ENCODE results near the gene IL1RN.

The IL1RN gene

GRCh38 chr2:113157897-113158753 lies 30.7 kb downstream of the IL1RN start:
- DNase-seq = no peak

DNA sequence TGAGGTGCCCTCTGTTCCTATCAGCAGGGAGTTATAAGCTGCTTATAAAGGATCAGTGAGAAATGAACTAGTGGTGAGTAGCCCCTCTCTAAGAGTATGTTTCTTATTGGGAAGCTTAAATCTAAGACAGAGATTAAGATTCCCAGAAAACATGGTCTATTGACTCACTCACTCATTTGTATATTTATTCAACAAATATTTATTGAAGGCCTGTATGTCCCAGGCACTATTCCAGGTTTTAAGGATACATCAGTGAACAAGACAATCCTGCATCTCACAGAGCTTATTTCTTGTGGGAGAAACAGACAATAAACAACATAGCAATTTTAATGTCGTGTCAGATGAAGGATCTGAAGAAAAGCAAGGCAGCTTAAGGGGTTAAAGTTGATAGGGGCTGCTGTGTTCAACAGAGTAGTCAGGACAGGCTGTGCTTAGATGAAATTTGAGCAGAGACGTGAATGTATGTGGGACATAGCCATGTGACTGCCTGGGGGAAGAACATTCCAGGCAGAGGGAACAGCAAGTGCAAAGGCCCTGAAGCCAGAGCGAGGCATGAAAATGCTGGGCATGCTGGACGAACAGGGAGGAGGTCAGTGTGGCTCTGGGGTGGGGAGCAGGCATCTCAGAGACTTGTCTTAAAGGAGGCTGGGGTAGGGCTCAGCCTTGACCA lies 31.6 kb downstream of the IL1RN start:
- no peak for DNase-seq

GRCh38 chr2:113160248-113160647 lies 32.9 kb downstream of the IL1RN start:
- DNase-seq = no peak

- DNase-seq = no peak
Measured at GRCh38 chr2:113160962-113161361, 33.6 kb downstream of the IL1RN start.

- DNase-seq = no peak
Measured at GRCh38 chr2:113162173-113162572, 34.8 kb downstream of the IL1RN start.

DNA sequence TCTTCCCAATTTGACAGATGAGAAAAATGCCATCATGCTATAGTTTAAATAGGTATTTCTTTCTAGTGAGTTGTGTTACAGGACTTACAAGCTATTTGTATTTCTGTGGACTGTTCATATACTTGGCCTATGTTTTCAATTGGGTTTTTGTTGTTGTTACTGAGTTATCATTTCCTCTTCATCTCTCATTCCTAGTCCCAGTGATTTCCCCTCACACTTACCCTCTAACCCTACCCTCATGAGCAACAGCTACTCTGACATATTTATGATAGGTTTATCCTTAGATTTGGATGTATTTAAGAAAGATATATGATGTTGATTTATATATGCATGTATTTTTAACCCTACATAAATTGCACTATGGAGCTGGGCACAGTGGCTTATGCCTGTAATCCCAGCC lies 35.5 kb downstream of the IL1RN start:
- DNase-seq = no peak

GRCh38 chr2:113164215-113164929 lies 37.0 kb downstream of the IL1RN start:
- DNase-seq = no peak

DNA sequence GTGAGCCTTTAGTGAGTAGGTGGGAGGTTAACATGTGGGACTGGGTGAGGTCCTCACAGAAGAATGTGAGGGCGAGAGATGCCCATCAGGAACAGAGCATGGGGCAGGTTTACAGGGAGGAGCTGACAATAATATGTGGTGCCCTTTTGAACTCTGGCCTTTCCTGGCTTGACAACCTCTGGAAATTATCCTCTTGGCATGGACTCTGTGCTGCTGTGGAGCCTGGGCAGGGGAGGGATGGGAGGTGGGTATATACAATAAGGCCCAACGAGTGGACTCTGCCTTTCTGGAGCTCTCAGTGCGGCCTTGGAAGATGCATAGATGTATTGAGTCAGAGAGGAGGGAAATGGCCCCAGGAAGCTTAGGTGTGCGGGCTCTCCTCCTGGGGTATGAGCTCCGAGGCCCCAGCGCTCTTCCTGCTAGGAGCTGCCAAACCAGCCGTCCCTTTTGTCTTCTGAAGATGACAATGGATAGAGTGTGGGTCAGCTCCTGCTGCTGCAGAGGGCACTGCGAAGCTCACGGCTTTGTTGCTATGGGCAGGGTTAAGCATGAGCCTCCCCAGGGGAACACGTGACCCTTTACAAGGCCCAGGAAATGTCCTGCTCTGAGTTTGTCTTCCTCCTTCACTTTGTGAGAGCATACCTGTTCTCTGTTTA lies 37.7 kb downstream of the IL1RN start:
- DNase-seq = no peak

- no peak for DNase-seq
Measured at GRCh38 chr2:113166187-113166645, 38.8 kb downstream of the IL1RN start.

DNA sequence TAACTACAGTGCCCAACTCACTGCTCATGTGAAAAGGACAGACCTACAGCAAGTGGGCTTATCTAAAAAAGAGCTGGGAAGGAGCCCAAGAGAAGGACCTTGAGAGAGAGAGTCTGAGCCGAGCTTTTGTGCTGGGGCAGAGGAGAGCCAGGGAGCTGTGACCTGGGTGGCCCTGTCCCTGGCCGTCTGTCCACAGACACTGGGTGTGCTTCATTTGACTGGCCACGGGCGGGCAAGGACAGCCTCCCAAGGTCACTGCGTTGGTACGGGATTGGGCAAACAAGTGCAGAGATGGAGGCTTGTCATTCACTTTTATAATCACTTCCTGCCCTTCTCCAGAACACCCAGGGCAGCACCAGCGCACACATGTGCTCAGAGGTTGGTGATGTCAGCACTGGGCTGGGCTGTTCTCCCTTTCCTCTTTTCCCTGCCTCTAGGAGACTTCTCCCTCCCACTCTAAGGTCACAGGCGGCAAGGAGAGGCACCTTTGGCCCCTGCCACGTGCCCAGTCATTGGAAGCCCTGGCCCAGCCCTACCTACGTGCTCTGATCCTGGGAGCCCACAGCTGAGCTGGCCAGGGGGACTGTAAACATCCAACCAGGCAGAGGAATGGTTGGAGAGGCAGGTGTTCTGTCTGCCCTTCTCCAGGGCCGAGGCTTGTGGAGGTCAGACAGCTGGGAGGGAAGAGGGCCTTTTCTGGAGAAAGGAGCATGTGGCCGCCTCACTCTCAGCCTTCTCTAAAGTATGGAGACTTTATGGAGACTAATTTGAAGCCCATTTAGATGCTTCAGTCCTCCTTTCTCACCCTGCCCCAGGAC lies 39.9 kb downstream of the IL1RN start:
- no peak for DNase-seq

- no peak for DNase-seq
Measured at GRCh38 chr2:113167962-113168340, 40.6 kb downstream of the IL1RN start.

DNA sequence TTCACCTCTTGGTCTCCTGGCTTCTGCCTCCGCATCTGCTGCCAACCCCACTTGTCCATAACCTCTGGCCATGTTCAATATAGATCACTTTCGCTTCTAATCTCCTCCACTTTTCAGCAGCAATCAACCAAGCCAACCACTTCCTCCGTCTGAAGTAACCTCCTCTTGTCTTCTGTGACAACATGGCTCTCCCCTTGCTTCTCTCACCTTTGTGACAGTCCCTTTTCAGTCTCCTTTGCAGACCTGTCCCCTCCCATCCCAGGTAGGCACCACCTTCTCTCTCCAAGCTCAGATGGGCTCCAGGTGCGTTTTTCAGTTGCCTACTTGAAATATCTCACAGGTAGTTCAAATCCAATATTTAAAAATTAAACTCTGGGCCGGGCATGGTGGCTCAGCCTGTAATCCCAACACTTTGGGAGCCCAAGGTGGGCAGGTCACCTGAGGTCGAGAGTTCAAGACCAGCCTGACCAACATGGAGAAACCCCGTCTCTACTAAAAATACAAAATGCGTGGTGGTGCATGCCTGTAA lies 41.7 kb downstream of the IL1RN start:
- DNase-seq = no peak

GRCh38 chr2:113169586-113169985 lies 42.2 kb downstream of the IL1RN start:
- DNase-seq = no peak

DNA sequence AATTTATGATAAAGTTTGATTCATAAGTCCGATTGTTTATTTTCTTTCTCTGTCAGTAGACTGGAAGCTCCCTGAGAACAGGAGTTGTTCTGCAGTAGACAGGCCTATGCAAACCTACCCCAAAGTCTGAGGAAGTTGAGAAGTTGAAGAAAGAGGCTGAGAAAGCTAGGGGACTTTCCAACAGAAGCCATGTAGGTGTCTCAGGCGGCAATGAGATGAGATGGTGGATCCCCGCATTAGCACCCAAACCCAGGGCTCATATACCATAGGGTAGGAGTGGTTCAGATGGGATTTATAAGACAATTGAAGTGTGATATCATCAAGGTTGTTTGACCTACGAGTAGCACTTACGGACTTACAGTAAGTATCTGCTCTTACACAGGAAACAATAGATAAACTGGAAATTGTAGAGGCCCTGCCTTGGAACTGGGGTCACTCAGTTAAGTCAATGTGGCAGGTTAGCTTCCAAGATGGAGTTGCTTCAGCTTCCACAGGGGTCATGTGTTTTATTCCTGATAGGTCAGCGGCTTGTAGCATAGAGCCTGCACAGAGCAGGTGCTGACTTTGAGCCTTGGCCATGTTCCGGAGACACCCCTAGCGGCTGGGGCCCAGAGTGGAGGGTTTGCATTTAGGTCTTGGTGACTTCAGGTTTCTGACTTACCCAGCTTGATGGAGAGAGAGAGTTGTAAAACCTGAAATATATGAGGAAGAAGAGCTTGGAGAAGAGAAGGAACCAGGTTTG lies 44.1 kb downstream of the IL1RN start:
- no peak for DNase-seq

- DNase-seq = no peak
Measured at GRCh38 chr2:113172721-113173541, 45.5 kb downstream of the IL1RN start.

DNA sequence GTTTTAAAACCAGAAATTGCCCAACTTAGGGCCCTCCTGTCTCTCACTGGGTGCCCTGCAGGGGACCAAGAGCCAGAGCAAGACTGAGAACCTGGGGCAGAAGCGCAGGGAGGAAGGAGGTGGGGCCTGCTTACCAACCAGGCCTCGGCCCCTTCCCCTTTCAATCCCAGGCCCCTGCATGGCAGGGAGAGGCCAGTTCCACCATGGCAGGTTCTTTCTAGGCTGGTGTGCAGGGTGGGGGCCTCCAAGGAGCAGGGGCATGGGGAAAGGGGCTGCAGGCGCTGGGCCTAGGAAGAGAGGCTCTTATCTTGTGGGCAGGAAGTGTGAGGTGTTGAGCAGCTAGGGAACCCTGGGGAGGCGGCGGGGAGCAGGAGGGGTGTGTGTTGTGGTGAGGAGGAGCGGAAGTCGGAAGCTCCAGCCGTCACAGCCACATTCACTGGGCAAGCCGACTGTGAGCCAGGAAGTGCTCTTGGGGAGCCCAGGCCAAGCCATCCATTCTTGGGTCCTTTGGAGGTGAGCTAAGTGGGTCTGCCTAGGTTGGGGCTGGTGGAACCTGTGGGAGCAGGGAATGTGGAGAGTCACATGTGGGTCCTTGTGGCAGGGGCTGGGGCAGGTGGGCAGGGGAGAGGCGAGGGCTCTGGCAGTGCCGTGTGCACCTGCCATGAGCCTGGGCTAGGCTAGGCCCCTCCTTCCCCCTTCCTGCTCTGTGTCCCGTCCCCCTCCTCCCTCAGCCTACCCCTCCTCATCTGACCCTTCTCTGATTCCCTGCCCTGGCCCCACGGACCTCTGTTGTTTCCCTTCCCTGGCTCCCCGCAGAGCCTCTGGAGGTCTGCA lies 46.4 kb downstream of the IL1RN start, which contains the start of gene PSD4:
PSD4 (plus strand) TSS at position 430 of the 834 bp plus-strand sequence. CDS start 8,486 bp downstream, outside the sequence.
- no peak for DNase-seq

- no peak for DNase-seq
Measured at GRCh38 chr2:113174376-113174750, 47.0 kb downstream of the IL1RN start.

- no peak for DNase-seq
Measured at GRCh38 chr2:113175042-113175628, 47.7 kb downstream of the IL1RN start.

Measured in NCI-H1092 (cell line).